IPS-15b (cell line): ENCODE data around the gene NBAS.

Experiments used
- H3K27me3 ChIP-seq: one replicate; pipeline ENCODE4 v1.6.1; 2013; ENCODE audit warnings: low read length; ENCODE audit not compliant: control insufficient read depth, insufficient read depth
- H3K36me3 ChIP-seq: one replicate; pipeline ENCODE4 v1.6.1; 2013; ENCODE audit warnings: low read length; ENCODE audit not compliant: control insufficient read depth, insufficient read depth
- H3K4me1 ChIP-seq: one replicate; pipeline ENCODE4 v1.6.1; 2013; ENCODE audit warnings: mild to moderate bottlenecking, low read length; ENCODE audit not compliant: control insufficient read depth, insufficient read depth
- H3K4me3 ChIP-seq: one replicate; pipeline ENCODE4 v1.5.1; 2013; ENCODE audit warnings: low read depth, low read length
- H3K9ac ChIP-seq: one replicate; pipeline ENCODE4 v1.6.1; 2013; ENCODE audit warnings: low read depth, mild to moderate bottlenecking, low read length
- H3K9me3 ChIP-seq: one replicate; pipeline ENCODE4 v1.6.1; 2013; ENCODE audit warnings: mild to moderate bottlenecking, low read length; ENCODE audit not compliant: control insufficient read depth, insufficient read depth

Gene NBAS

DNA sequence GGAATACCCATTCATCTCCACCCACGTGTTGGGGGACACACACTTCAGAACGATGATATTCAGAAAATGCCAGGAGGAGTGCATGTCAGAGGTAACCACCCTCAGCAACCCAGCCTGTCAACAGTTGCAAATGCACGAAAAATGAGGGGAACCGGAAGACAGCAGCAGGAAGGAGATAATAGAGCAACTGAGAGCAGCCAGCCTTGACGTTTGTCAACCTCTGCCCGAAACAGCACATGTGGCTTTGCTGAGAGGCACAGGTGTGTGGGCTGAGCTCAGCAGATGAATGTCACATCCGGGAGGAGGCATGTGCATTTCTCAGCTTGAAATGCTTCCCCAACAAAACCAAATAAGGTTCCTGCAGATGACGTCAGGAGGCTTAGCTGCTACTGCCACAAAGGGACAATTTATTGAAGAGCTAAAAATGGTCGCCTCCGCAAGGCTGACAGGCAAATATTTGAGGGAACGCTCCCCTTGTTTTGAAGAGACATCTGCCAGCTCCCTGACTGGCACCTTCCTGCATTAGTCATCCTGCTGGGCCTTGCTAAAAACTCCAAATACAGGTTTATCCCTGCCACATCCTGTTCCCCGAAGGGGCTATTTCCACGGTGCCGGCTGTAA is 419.0 kb downstream of the NBAS start:
- no peak overlapping the region for H3K4me3 ChIP-seq
- no peaks in the 10 kb centered on the region for H3K4me1 ChIP-seq
- no peak overlapping the region for H3K9ac ChIP-seq
- H3K27me3 ChIP-seq, result no peaks in the 10 kb centered on the region
- no peaks in the 10 kb centered on the region for H3K9me3 ChIP-seq
- no peaks in the 10 kb centered on the region for H3K36me3 ChIP-seq

DNA sequence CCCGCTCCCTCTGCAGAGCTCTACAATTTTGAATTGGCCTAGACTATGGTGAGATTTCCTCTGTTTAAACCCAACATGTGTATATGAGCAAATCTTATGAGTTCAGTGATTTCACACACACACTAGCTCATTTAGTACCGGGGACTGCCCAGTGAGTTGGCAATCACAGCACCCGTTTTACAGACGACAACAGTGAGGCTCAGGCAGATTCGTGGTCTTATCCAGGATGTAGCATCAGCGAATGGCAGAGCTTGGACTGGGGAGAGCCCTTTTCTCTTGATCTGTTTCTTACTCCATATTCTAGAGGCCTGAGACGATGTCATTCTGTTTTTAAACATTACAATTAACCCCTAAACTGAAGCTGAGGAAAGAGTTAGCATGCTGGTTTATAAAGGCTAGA is 419.9 kb downstream of the NBAS start:
- Histone ChIP-seq H3K36me3 (no peaks in the 10 kb centered on the region), H3K4me3 (no peak overlapping the region), H3K9me3 (no peaks in the 10 kb centered on the region), H3K9ac (no peak overlapping the region), H3K27me3 (no peaks in the 10 kb centered on the region), H3K4me1 (no peaks in the 10 kb centered on the region)

- H3K36me3 ChIP-seq, result no peaks in the 10 kb centered on the region
- H3K27me3 ChIP-seq, result no peaks in the 10 kb centered on the region
- H3K4me1 ChIP-seq, result no peaks in the 10 kb centered on the region
- H3K4me3 ChIP-seq, result no peak overlapping the region
- no peak overlapping the region for H3K9ac ChIP-seq
- no peaks in the 10 kb centered on the region for H3K9me3 ChIP-seq
Measured at GRCh38 chr2:15136639-15137038, 424.5 kb downstream of the NBAS start.

DNA sequence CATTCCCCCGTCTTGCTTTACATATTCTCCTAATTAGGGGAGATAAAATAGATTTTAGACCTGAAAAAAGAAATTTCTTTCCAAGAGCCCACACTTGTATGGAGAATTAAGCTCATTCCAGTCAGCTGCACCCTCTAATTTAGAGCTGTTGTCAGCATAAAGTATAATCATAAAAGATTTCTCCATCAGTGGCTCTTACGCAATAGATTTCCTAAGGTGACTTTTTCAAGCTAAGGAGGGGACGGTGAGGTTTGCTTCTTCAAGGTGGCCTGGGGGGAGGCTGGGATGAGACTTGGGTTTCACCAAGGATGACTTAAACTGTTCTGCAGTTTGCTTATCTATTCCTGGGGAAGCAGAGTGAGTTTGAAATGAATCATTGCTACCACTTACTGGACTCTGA is 426.2 kb downstream of the NBAS start:
- no peak overlapping the region for H3K9ac ChIP-seq
- no peak overlapping the region for H3K4me3 ChIP-seq
- no peaks in the 10 kb centered on the region for H3K27me3 ChIP-seq
- no peaks in the 10 kb centered on the region for H3K4me1 ChIP-seq
- H3K36me3 ChIP-seq, result no peaks in the 10 kb centered on the region
- H3K9me3 ChIP-seq, result no peaks in the 10 kb centered on the region

- Histone ChIP-seq H3K36me3 (no peaks in the 10 kb centered on the region), H3K27me3 (no peaks in the 10 kb centered on the region), H3K4me1 (no peaks in the 10 kb centered on the region), H3K9me3 (no peaks in the 10 kb centered on the region), H3K4me3 (no peak overlapping the region), H3K9ac (no peak overlapping the region)
Measured at GRCh38 chr2:15133461-15133860, 427.7 kb downstream of the NBAS start.

GRCh38 chr2:15128846-15129245 is 432.3 kb downstream of the NBAS start:
- no peak overlapping the region for H3K9ac ChIP-seq
- no peaks in the 10 kb centered on the region for H3K36me3 ChIP-seq
- H3K9me3 ChIP-seq, result no peaks in the 10 kb centered on the region
- no peak overlapping the region for H3K4me3 ChIP-seq
- H3K27me3 ChIP-seq, result no peaks in the 10 kb centered on the region
- H3K4me1 ChIP-seq, result no peaks in the 10 kb centered on the region

DNA sequence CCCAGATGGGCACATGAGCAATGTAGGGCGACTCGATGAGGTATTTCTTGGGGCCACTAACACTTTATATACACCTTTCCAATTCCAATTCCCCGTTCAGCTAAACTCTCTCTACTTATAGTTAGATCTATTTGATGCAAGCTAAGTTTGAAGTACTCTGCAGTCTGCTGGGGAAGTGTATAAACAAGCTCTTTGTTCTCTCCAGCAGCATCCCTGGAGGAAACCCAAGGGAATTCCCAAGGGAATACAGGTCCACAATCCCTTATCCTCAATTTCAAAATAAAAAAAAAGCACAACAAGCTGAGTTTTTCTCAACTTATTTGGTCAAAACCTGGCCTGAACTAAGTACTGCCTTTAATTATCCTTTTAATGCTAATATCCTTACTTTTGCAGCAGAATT is 433.3 kb downstream of the NBAS start:
- H3K4me3 ChIP-seq, result no peak overlapping the region
- H3K9ac ChIP-seq, result no peak overlapping the region
- no peaks in the 10 kb centered on the region for H3K27me3 ChIP-seq
- H3K36me3 ChIP-seq, result no peaks in the 10 kb centered on the region
- H3K9me3 ChIP-seq, result no peaks in the 10 kb centered on the region
- no peaks in the 10 kb centered on the region for H3K4me1 ChIP-seq

GRCh38 chr2:15127301-15127700 is 433.8 kb downstream of the NBAS start:
- Histone ChIP-seq H3K9me3 (no peaks in the 10 kb centered on the region), H3K4me3 (no peak overlapping the region), H3K36me3 (no peaks in the 10 kb centered on the region), H3K9ac (no peak overlapping the region), H3K4me1 (no peaks in the 10 kb centered on the region), H3K27me3 (no peaks in the 10 kb centered on the region)

- no peaks in the 10 kb centered on the region for H3K27me3 ChIP-seq
- H3K36me3 ChIP-seq, result no peaks in the 10 kb centered on the region
- no peaks in the 10 kb centered on the region for H3K9me3 ChIP-seq
- no peak overlapping the region for H3K9ac ChIP-seq
- H3K4me3 ChIP-seq, result no peak overlapping the region
- no peaks in the 10 kb centered on the region for H3K4me1 ChIP-seq
Measured at GRCh38 chr2:15126373-15126772, 434.8 kb downstream of the NBAS start.

DNA sequence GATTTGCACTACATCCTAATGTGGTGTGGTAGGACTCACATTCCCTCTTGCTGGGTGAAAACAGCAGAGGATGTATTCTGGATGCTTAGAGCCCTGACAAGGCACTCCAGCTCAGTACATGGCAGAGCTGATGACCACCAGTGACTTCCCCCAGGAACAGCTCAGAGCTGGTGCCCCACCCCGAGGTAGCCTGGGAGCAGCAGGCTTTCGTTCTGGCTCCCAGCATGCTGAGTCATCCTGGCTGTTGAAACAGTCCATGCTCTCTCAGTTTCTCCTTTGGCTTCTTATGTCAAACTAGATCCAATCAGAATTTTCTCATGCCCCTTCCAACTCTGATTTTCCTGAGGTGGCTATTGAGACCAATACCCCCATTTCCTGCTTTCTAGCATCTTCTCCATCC is 438.2 kb downstream of the NBAS start:
- no peaks in the 10 kb centered on the region for H3K27me3 ChIP-seq
- H3K9ac ChIP-seq, result no peak overlapping the region
- no peak overlapping the region for H3K4me3 ChIP-seq

GRCh38 chr2:15120631-15121030 is 440.5 kb downstream of the NBAS start:
- Histone ChIP-seq H3K9me3 (no peaks in the 10 kb centered on the region), H3K4me3 (no peak overlapping the region), H3K36me3 (no peaks in the 10 kb centered on the region), H3K4me1 (peaks cover 13% of the 10 kb centered on the region), H3K27me3 (no peaks in the 10 kb centered on the region), H3K9ac (no peak overlapping the region)

More for the DNA sequence above, 438.2 kb downstream of the NBAS start:
- no peaks in the 10 kb centered on the region for H3K36me3 ChIP-seq
- H3K9me3 ChIP-seq, result no peaks in the 10 kb centered on the region
- H3K4me1 ChIP-seq, result peaks cover 13% of the 10 kb centered on the region

- no peaks in the 10 kb centered on the region for H3K9me3 ChIP-seq
- H3K9ac ChIP-seq, result no peak overlapping the region
- H3K27me3 ChIP-seq, result no peaks in the 10 kb centered on the region
- H3K4me3 ChIP-seq, result no peak overlapping the region
- no peaks in the 10 kb centered on the region for H3K36me3 ChIP-seq
- peaks cover 13% of the 10 kb centered on the region for H3K4me1 ChIP-seq
Measured at GRCh38 chr2:15119722-15120175, 441.4 kb downstream of the NBAS start.
